ENCODE measurements around the gene SULT1A2. TPM values are rescaled to one million over a fixed set of nuclear protein-coding genes. Genes with fewer than 3 reads are reported as not detected.
"Not testable (repeated sequence)": the region's sequence is repeated elsewhere in the genome, so short reads cannot be mapped to it uniquely, and the experiment has no call there.

The SULT1A2 gene
- total RNA-seq, 1 experiment from 2014 or later, result not detected

DNA sequence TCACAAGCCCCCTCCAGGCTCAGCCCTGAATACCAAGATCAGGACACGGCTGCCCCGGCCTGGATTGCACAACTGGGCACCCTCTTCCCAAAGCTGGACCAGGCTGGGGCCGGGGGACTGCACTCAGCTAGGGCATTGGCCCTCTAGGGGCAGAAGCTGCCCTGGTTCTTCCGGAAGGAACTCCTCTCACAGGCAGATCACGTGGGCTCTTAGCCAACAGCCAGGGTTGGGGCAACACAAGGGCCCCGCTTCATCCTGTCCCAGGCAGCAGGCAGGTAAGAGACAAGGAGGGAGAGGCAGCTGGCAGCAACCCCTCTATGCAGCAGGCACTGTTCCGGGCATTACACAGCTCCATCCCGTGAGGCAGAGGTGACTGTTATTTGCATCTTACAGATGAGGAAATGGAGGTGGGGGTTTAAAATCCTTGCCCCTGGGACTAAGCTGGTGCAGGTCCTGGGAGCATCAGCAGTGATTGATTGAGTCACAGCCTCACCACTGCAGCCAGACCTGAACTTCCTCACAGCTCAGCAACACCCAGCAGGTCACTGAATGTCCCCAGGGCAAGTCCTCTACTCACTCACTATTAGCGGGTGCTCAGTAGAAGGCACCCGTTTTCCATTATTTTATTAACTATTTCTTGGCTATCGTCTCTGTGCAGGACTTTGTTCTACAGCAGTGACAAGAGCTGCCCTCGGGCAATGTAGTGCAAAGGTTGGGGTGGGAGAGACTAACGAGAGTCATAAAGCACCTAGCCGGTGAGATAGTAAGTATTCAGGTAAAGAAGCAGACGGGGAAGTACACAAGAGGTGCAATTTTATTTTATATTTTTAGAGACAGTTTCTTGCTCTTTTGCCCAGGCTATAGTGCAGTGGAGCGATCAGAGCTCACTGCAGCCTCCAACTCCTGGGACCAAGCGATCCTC, 15.8 kb upstream of the SULT1A2 start:
- ATAC-seq, result peak; percentile 71
- H3K27ac ChIP-seq (ENCODE audit: low read length); H3F3A ChIP-seq (ENCODE audit: low read length, unreplicated experiment); H3K4me2 ChIP-seq (ENCODE audit: low read length); H3K27me3 ChIP-seq (ENCODE audit: low read length); DNase-seq; H3K4me1 ChIP-seq (ENCODE audit: insufficient read depth, low read length); H3K79me2 ChIP-seq (ENCODE audit: low read length); POLR2A ChIA-PET (ENCODE audit: unreplicated experiment); H3K9me3 ChIP-seq (ENCODE audit: low read length); H3K36me3 ChIP-seq (ENCODE audit: low read depth, low read length); H3K4me3 ChIP-seq (ENCODE audit: low read length); intact Hi-C loops (cut with micrococcal nuclease); H4K20me1 ChIP-seq (ENCODE audit: low read length); H3K9me2 ChIP-seq (replicated peaks; ENCODE audit: low read length); H3K9ac ChIP-seq (ENCODE audit: low read length); H2AFZ ChIP-seq (ENCODE audit: low read length); CTCF ChIA-PET; BruUV-seq (replicated peaks): not testable (repeated sequence)

DNA sequence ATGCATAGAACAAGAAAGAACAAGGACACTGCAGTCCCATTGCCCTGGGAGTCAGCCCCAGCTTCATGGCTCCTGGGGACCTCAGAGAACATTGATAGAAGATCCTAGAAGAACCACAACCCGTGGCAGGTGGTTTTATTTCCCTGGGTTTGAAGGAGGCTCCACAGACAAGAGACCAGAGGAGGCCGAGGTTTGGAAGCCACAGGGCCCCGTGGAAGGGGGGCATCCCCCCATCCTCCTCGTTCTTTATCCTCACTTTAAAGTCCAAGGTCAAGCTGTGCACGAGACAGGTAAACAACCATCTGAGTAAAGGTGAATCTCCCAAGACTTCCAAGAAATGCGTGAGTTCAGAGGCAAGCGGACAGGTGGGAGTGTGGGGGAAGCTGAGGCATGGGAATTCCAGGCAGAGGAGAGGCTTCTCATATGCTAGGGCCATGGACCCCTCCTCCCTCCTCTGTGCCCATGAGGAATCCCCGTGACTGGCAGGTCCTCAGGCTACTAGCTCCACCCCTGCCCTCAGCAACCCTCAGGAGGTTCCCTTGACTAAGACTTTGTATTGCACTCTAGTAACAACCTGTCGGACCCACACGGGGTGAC, 13.8 kb upstream of the SULT1A2 start:
- Histone ChIP-seq H3K27me3 (ENCODE audit: low read length) (no peaks in the 10 kb centered on the region), H2AFZ (ENCODE audit: low read length) (no peak overlapping the region), H3K9ac (ENCODE audit: low read length) (no peak overlapping the region), H3K79me2 (ENCODE audit: low read length) (no peaks in the 10 kb centered on the region), H3K4me2 (ENCODE audit: low read length) (no peak overlapping the region), H3K9me3 (ENCODE audit: low read length) (no peaks in the 10 kb centered on the region), H3K4me1 (ENCODE audit: insufficient read depth, low read length) (no peaks in the 10 kb centered on the region), H3K36me3 (ENCODE audit: low read depth, low read length) (no peaks in the 10 kb centered on the region), H3K4me3 (ENCODE audit: low read length) (no peak overlapping the region), H3F3A (ENCODE audit: low read length, unreplicated experiment) (no peaks in the 10 kb centered on the region), H4K20me1 (ENCODE audit: low read length) (no peaks in the 10 kb centered on the region), H3K27ac (ENCODE audit: low read length) (no peak overlapping the region), H3K9me2 (replicated peaks; ENCODE audit: low read length) (no peaks in the 10 kb centered on the region)
- ChIA-PET POLR2A (ENCODE audit: unreplicated experiment) (no interaction called here), CTCF (no interaction called here)
- DNase-seq, result no peak
- TF ChIP-seq EZH2 (IDR thresholded peaks at IDR 0.05; ENCODE audit: low read length, unreplicated experiment) (no peak), EZH2phosphoT487 (IDR thresholded peaks at IDR 0.05; ENCODE audit: borderline replicate concordance, low read length) (no peak)
- TF ChIP-seq, protein P1, sequence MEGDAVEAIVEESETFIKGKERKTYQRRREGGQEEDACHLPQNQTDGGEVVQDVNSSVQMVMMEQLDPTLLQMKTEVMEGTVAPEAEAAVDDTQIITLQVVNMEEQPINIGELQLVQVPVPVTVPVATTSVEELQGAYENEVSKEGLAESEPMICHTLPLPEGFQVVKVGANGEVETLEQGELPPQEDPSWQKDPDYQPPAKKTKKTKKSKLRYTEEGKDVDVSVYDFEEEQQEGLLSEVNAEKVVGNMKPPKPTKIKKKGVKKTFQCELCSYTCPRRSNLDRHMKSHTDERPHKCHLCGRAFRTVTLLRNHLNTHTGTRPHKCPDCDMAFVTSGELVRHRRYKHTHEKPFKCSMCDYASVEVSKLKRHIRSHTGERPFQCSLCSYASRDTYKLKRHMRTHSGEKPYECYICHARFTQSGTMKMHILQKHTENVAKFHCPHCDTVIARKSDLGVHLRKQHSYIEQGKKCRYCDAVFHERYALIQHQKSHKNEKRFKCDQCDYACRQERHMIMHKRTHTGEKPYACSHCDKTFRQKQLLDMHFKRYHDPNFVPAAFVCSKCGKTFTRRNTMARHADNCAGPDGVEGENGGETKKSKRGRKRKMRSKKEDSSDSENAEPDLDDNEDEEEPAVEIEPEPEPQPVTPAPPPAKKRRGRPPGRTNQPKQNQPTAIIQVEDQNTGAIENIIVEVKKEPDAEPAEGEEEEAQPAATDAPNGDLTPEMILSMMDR (conservative IDR thresholded peaks at IDR 0.05; ENCODE audit: low read depth, low read length), result no peak
- intact Hi-C loops (cut with micrococcal nuclease), result no loop called here
- no TSS peak for BruUV-seq (replicated peaks)
- no peak for ATAC-seq

DNA sequence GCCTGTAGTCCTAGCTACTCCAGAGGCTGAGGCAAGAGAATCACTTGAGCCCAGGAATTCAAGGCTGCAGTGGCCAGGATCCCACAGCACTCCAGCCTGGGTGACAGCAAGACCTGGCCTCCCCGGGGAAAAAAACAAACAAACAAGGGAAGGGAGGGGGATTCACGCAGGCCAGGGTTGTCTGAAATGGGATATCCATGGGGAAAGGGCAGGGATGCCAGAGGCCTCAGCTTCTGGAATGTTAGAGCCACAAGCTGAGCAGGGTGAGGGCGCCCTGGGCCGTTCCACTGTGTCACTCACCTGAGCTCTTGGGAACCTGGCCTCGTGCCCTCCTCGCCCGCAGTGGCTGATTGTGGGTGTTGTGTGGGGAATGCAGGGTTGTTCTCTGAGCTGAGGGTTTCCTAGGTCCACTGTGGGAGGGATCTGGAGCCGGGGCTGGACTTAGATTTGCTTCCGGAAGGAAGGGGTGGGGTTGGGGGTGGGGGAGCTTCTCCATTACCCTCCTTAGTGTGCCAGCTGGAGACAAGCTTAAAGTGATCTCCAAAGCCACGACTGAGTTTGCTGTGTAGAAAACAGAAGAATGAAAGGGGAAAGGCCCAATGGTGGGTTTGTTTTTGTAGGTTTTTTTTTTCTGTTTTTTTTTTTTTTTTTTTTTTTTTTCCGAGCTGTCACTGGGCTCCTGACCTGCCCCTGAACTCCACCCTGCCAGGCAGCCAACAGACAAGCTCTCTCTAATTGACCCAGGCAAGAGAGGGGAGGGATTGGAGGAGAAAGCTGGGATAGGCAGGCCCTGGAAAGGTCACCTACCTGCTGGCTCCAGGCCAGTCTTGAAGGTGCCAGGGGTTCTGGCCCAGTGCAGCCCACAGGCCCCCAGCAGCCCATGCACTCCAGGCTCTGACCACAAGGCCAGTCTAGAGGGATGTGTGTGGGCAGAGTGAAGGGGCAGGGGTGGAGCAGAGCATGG, 13.1 kb upstream of the SULT1A2 start, which contains the start of gene SULT1A1:
SULT1A1 (minus strand) TSS at position 414 of the 964 bp plus-strand sequence. CDS start 1,189 bp downstream, outside the sequence.
- H3K9ac ChIP-seq (ENCODE audit: low read length), result no peak within 1 kb of the TSS

DNA sequence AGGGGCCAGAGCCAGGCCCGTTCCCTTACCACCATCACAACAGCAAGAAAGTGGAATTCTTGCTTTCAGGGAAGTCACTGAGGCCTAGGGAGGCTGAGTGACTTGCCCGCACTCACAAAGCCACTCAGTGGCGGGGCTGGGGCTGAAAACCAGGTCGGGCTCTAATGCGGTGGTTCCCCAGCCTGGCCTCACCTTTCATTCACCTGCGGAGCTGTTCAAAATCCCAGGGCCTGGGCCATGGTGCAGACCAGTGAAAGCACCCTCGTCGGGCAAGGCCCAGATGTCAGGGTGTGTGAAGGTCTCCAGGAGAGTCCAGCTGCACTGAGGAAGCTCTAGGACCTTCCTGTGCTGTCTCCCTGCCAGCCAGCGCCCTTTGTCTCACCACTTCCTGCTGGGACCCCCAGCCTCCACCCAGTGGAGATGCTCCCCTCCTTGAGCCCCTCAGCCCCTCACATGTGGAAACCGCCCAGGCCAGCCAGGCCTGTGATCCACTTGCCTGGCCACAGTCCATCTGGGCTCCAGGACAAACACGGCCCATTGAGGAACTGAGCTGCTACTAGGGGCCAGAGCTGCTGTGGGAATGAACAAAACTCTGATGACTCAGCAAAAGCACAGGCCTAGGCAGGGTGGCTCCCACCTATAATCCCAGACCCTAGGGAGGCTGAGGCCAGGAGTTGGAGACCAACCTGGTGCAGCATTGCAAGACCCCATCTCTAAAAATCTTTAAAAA, 12.2 kb upstream of the SULT1A2 start:
- H3K27me3 ChIP-seq (ENCODE audit: low read length); BruUV-seq (replicated peaks); H3K4me2 ChIP-seq (ENCODE audit: low read length); H3K4me1 ChIP-seq (ENCODE audit: insufficient read depth, low read length); H3K9me3 ChIP-seq (ENCODE audit: low read length); H3K36me3 ChIP-seq (ENCODE audit: low read depth, low read length); H4K20me1 ChIP-seq (ENCODE audit: low read length); H3K9me2 ChIP-seq (replicated peaks; ENCODE audit: low read length); H3F3A ChIP-seq (ENCODE audit: low read length, unreplicated experiment); H2AFZ ChIP-seq (ENCODE audit: low read length); H3K79me2 ChIP-seq (ENCODE audit: low read length); CTCF ChIA-PET; ATAC-seq; POLR2A ChIA-PET (ENCODE audit: unreplicated experiment); H3K27ac ChIP-seq (ENCODE audit: low read length); DNase-seq; intact Hi-C loops (cut with micrococcal nuclease); H3K9ac ChIP-seq (ENCODE audit: low read length); H3K4me3 ChIP-seq (ENCODE audit: low read length): not testable (repeated sequence)

More for the DNA sequence above, 13.1 kb upstream of the SULT1A2 start, which contains the start of gene SULT1A1:
- H3K27me3 ChIP-seq (ENCODE audit: low read length), result no peaks in the 10 kb centered on the region
- no peak for ATAC-seq
- BruUV-seq (replicated peaks), result no TSS peak
- ChIA-PET POLR2A (ENCODE audit: unreplicated experiment) (no interaction called here), CTCF (no interaction called here)
- H3K79me2 ChIP-seq (ENCODE audit: low read length), result no peaks in the 10 kb centered on the region
- no peaks in the 10 kb centered on the region for H3F3A ChIP-seq (ENCODE audit: low read length, unreplicated experiment)
- no peak for DNase-seq
- no peak within 1 kb of the TSS for H3K4me3 ChIP-seq (ENCODE audit: low read length)
- H3K4me2 ChIP-seq (ENCODE audit: low read length), result no peak within 1 kb of the TSS
- no peaks in the 10 kb centered on the region for H4K20me1 ChIP-seq (ENCODE audit: low read length)
- H3K4me1 ChIP-seq (ENCODE audit: insufficient read depth, low read length), result no peaks in the 10 kb centered on the region
- intact Hi-C loops (cut with micrococcal nuclease), result no loop called here
- no peak within 1 kb of the TSS for H3K27ac ChIP-seq (ENCODE audit: low read length)
- no peaks in the 10 kb centered on the region for H3K36me3 ChIP-seq (ENCODE audit: low read depth, low read length)
- no peaks in the 10 kb centered on the region for H3K9me2 ChIP-seq (replicated peaks; ENCODE audit: low read length)
- no peaks in the 10 kb centered on the region for H3K9me3 ChIP-seq (ENCODE audit: low read length)
- no peak within 1 kb of the TSS for H2AFZ ChIP-seq (ENCODE audit: low read length)
- TF ChIP-seq EZH2 (IDR thresholded peaks at IDR 0.05; ENCODE audit: low read length, unreplicated experiment) (no peak), EZH2phosphoT487 (IDR thresholded peaks at IDR 0.05; ENCODE audit: borderline replicate concordance, low read length) (no peak)
- TF ChIP-seq, protein P1 (conservative IDR thresholded peaks at IDR 0.05; ENCODE audit: low read depth, low read length), result no peak

Data from PC-3 (cell line).